Trophoblast cell (in vitro differentiated cells and primary cell): ENCODE measurements around the gene MIER2.
A peak's percentile ranks its signal among the peaks of the same experiment; 100 is the strongest.

Experiments
- DNase-seq, 2 donors: peaks; one replicate each; pipeline ENCODE4 v3.0.0-alpha.2; 2016
- H2AFZ ChIP-seq: 2 replicates; pipeline ENCODE4 v1.6.1; 2013; ENCODE audit warnings: low read length, moderate library complexity, mild to moderate bottlenecking; ENCODE audit not compliant: insufficient read depth, poor library complexity
- H2AK5ac ChIP-seq: 2 replicates; pipeline ENCODE4 v1.6.1; 2013; ENCODE audit warnings: mild to moderate bottlenecking, low read length
- H2BK120ac ChIP-seq: 2 replicates; pipeline ENCODE4 v1.6.1; 2013; ENCODE audit warnings: low read length, mild to moderate bottlenecking, moderate library complexity; ENCODE audit not compliant: insufficient read depth, poor library complexity
- H2BK12ac ChIP-seq: 2 replicates; pipeline ENCODE4 v1.6.1; 2013; ENCODE audit warnings: mild to moderate bottlenecking, low read length, moderate library complexity
- H2BK5ac ChIP-seq: 2 replicates; pipeline ENCODE4 v1.6.1; 2013; ENCODE audit warnings: low read length, low read depth, moderate library complexity, mild to moderate bottlenecking; ENCODE audit not compliant: poor library complexity
- H3K14ac ChIP-seq: 2 replicates; pipeline ENCODE4 v1.6.1; 2013; ENCODE audit warnings: mild to moderate bottlenecking, low read length
- H3K18ac ChIP-seq: 2 replicates; pipeline ENCODE4 v1.6.1; 2013; ENCODE audit warnings: mild to moderate bottlenecking, low read length
- H3K23ac ChIP-seq: 2 replicates; pipeline ENCODE4 v1.6.1; 2013; ENCODE audit warnings: low read length
- H3K27ac ChIP-seq: 2 replicates; pipeline ENCODE4 v1.5.1; 2013; ENCODE audit warnings: low read depth, mild to moderate bottlenecking, inconsistent platforms, low read length, moderate library complexity
- H3K27me3 ChIP-seq: 2 replicates; pipeline ENCODE4 v1.6.1; 2013; ENCODE audit warnings: inconsistent platforms, mild to moderate bottlenecking, low read length, moderate library complexity; ENCODE audit not compliant: insufficient read depth
- H3K36me3 ChIP-seq, 2 experiments: 1 replicate in 1 of 2; 2 replicates in 1 of 2; pipeline ENCODE4 v1.6.1; 2013; ENCODE audit warnings: low read length in 2 of 2, mild to moderate bottlenecking in 2 of 2, moderate library complexity in 1 of 2; ENCODE audit not compliant: insufficient read depth in 2 of 2, control insufficient read depth in 1 of 2
- H3K4ac ChIP-seq: 2 replicates; pipeline ENCODE4 v1.6.1; 2013; ENCODE audit warnings: low read depth, mild to moderate bottlenecking, low read length, moderate library complexity
- H3K4me1 ChIP-seq, 2 experiments: 1 replicate in 1 of 2; 2 replicates in 1 of 2; pipeline ENCODE4 v1.6.1; 2013; ENCODE audit warnings: low read length in 2 of 2, mild to moderate bottlenecking in 2 of 2, moderate library complexity in 1 of 2; ENCODE audit not compliant: insufficient read depth in 2 of 2, control insufficient read depth in 1 of 2
- H3K4me2 ChIP-seq: 2 replicates; pipeline ENCODE4 v1.6.1; 2013; ENCODE audit warnings: inconsistent platforms, mild to moderate bottlenecking, low read length, moderate library complexity
- H3K4me3 ChIP-seq: 2 replicates; pipeline ENCODE4 v1.5.1; 2013; ENCODE audit warnings: mild to moderate bottlenecking, low read depth, low read length, inconsistent platforms
- H3K79me1 ChIP-seq: one replicate; pipeline ENCODE4 v1.6.1; 2013; ENCODE audit warnings: low read length
- H3K79me2 ChIP-seq: 2 replicates; pipeline ENCODE4 v1.6.1; 2013; ENCODE audit warnings: low read length, mild to moderate bottlenecking; ENCODE audit not compliant: control insufficient read depth, insufficient read depth, poor library complexity
- H3K9ac ChIP-seq: 2 replicates; pipeline ENCODE4 v1.6.1; 2013; ENCODE audit warnings: mild to moderate bottlenecking, low read length
- H3K9me3 ChIP-seq: 2 replicates; pipeline ENCODE4 v1.6.1; 2013; ENCODE audit warnings: low read depth, mild to moderate bottlenecking, control low read depth, inconsistent platforms, low read length; ENCODE audit not compliant: insufficient read depth
- H4K12ac ChIP-seq: 2 replicates; pipeline ENCODE4 v1.6.1; 2013; ENCODE audit warnings: low read depth, mild to moderate bottlenecking, low read length, moderate library complexity
- H4K8ac ChIP-seq: 2 replicates; pipeline ENCODE4 v1.6.1; 2013; ENCODE audit warnings: low read depth, mild to moderate bottlenecking, low read length, moderate library complexity
- H4K91ac ChIP-seq: one replicate; pipeline ENCODE4 v1.6.1; 2013; ENCODE audit warnings: low read depth, mild to moderate bottlenecking, low read length, moderate library complexity
- WGBS: extraction: QIAGEN DNeasy Blood & Tissue Kit; methylation state at CpG from one replicate; pipeline ENCODE4 v1.1.7; 2013; ENCODE audit warnings: missing lambda C conversion rate; ENCODE audit not compliant: insufficient read length, insufficient coverage; ENCODE audit errors: extremely low coverage; 5-methylcytosine and 5-hydroxymethylcytosine counted together

The MIER2 gene

DNA sequence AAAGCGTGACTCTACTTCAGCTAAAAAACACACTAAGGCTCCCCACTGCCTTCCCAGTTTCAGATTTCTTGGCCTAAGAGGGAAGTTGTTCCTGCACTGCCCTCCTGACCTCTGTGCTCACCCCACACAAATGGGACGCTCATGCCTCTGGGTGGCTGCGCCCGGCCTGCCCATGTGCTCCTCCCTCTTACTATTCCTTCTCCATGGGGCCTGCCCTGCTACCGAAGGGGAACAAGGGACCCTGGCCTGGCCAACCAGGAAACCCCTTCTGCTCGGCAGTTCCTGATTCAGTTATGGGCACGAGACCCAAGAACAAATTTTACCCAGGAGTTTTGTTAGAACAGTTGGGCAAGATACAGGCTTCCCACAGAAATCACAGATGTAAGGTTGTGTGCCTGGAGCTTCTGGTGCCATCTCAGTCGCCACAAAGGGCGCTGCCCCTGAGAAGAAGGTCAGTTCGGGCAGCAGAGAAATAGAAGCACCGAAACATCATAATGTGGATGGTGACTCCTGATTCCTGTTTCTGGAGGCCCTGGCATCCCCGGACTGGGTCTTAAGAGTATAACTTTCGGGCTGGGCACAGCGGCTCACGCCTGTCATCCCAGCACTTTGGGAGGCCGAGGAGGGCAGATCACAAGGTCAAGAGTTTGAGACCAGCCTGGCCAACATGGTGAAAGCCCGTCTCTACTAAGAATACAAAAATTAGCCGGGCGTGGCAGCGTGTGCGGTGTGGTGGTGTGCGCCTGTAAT, 47.9 kb downstream of the MIER2 start:
- peaks cover 3% of the 10 kb centered on the region for H3K79me1 ChIP-seq
- H4K91ac ChIP-seq: no peak overlapping the region
- H3K4me1 ChIP-seq: peaks cover 10 to 17% of the 10 kb centered on the region in 2 experiments
- H2AFZ ChIP-seq: no peak overlapping the region
- H3K23ac ChIP-seq: no peak overlapping the region
- no peak overlapping the region for H2BK5ac ChIP-seq
- H2AK5ac ChIP-seq: no peak overlapping the region
- peak in 1 of 2 donors; percentile 24 for DNase-seq
- H3K4me3 ChIP-seq: no peak overlapping the region
- no CpG with 5 or more reads among the region's 22 CpGs for WGBS
- H3K79me2 ChIP-seq: no peaks in the 10 kb centered on the region
- no peak overlapping the region for H3K27ac ChIP-seq
- H3K36me3 ChIP-seq: no peaks in the 10 kb centered on the region
- H3K9ac ChIP-seq: no peak overlapping the region
- no peak overlapping the region for H3K4me2 ChIP-seq
- no peak overlapping the region for H4K12ac ChIP-seq
- H3K18ac ChIP-seq: no peak overlapping the region
- H2BK12ac ChIP-seq: no peak overlapping the region
- H4K8ac ChIP-seq: no peak overlapping the region
- H2BK120ac ChIP-seq: no peak overlapping the region
- no peak overlapping the region for H3K4ac ChIP-seq
- no peaks in the 10 kb centered on the region for H3K27me3 ChIP-seq
- H3K9me3 ChIP-seq: no peaks in the 10 kb centered on the region
- H3K14ac ChIP-seq: peak overlapping the region; percentile 6

DNA sequence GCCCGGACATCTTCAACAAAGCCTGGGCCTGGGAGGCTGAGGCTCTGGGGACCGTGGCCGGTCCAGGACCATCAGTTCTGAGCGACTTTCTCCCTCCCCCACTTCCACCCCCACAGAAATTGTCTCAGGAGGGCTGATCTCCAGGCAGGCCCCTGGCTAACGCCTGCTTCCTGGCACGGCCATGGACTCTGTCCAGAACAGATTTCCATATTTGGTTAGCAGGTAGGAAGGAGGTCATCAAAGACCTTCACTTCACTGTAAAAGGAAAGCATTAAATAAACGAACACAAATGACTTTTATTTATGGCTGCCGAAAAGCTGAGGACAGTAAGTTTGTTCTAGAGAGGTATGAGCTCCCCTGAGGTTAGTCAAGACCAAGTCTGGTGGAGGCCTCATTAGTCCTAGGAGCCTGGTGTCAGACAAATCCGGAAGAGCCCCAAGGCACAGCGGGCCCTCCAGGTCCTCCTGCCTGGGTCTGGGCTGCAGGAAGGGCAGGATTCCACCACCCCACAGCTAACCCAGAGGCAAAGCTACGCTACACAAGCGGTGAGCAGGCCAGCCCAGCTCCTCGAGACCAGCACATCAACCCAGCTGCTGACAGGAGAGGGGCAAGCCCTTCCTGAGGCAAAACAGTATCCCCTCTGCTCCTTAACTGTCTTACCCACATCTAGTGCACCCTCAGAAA, 48.8 kb downstream of the MIER2 start:
- Histone ChIP-seq H3K4me1 (peaks cover 14 to 21% of the 10 kb centered on the region in 2 experiments), H2AK5ac (no peak overlapping the region), H4K8ac (peak overlapping the region; percentile 55), H3K79me2 (peaks cover 3% of the 10 kb centered on the region), H3K23ac (no peak overlapping the region), H2BK5ac (no peak overlapping the region), H3K9ac (no peak overlapping the region), H3K9me3 (no peaks in the 10 kb centered on the region), H3K27ac (no peak overlapping the region), H3K27me3 (no peaks in the 10 kb centered on the region), H3K14ac (no peak overlapping the region), H2BK12ac (peak overlapping the region; percentile 56), H3K4ac (no peak overlapping the region), H3K79me1 (peaks cover 7% of the 10 kb centered on the region), H2BK120ac (peak overlapping the region; percentile 39), H3K18ac (no peak overlapping the region), H3K4me3 (no peak overlapping the region), H2AFZ (no peak overlapping the region), H4K91ac (no peak overlapping the region), H4K12ac (no peak overlapping the region), H3K4me2 (no peak overlapping the region), H3K36me3 (no peaks in the 10 kb centered on the region)
- no CpG with 5 or more reads among the region's 13 CpGs for WGBS
- DNase-seq: peak; percentile 52

DNA sequence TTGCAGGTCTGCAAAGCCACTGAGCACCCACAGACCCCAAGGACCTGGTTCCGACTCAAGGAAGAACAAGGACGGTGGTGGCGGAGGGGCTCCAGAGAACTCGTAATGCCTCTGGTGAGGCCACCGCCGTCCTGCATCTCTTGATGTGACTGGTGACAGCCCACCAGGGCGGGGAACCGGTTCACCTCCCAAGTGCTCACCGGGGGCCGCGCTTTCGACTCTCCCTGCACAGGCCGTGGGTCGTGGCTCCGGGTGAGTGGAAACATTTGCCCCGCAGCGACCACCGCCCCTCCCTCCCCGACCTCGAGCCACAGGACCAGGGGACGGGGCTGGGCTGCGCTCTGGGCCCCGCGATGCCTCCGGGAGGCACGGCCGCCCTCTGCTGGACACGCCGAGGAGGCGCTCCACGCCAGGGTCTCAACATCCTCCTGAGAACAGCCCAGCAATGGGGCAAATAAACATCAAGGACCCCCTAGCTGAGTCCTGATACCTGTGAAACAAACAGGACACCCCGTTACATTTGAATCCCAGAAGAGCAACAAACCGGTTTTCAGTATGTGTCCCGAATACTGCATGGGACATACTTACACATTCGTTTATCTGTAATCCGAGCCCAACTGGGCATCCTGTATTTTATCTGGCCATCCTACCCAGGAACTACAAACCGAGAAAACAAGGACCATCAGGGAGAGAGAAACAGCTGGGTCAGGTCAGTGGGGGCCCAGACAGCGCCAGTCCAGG, 49.5 kb downstream of the MIER2 start:
- no peaks in the 10 kb centered on the region for H3K36me3 ChIP-seq
- no peak overlapping the region for H3K14ac ChIP-seq
- H2BK5ac ChIP-seq: no peak overlapping the region
- no peak overlapping the region for H4K12ac ChIP-seq
- H3K27me3 ChIP-seq: no peaks in the 10 kb centered on the region
- H3K18ac ChIP-seq: no peak overlapping the region
- H3K9ac ChIP-seq: no peak overlapping the region
- peak overlapping the region; percentile 37 for H2AFZ ChIP-seq
- no CpG with 5 or more reads among the region's 38 CpGs for WGBS
- peaks cover 20 to 27% of the 10 kb centered on the region in 2 experiments for H3K4me1 ChIP-seq
- H3K23ac ChIP-seq: no peak overlapping the region
- H4K91ac ChIP-seq: no peak overlapping the region
- H2BK12ac ChIP-seq: peak overlapping the region; percentile 56
- H3K27ac ChIP-seq: no peak overlapping the region
- H3K4me3 ChIP-seq: no peak overlapping the region
- peaks cover 5% of the 10 kb centered on the region for H3K79me2 ChIP-seq
- peak in 1 of 2 donors; percentile 64 for DNase-seq
- H4K8ac ChIP-seq: peak overlapping the region; percentile 55
- H2AK5ac ChIP-seq: no peak overlapping the region
- H3K4me2 ChIP-seq: peak overlapping the region; percentile 48
- no peak overlapping the region for H3K4ac ChIP-seq
- H3K79me1 ChIP-seq: peaks cover 12% of the 10 kb centered on the region
- no peaks in the 10 kb centered on the region for H3K9me3 ChIP-seq
- peak overlapping the region; percentile 39 for H2BK120ac ChIP-seq

DNA sequence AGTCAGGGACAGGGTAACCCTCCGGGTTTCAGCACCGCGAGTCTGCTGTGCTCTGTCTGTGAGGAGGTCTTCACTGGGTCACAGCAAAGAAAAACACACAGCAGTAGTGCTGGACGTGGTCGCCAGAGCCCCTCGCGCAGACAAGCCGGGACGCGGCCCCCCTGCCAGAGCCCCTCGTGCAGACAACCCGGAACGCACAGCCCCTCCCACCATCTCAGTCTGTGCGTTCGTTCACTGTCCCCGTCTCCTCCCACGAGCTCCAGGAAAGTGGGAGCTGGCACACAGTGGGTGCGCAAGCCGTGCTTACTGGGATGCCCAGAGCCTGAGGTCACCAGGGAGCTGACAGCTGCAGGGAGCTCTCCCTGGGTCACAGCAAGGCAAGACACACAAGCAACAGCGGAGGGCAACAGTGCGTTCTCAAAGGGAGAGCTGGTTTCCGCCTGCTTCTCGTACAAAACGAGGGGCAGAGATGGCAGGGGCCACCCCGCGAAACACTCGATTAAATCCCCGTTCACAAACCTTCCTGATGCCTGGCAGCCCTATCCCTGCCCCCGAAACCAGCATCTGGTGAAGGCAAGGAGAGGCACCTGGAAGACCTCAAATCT, 50.2 kb downstream of the MIER2 start:
- Histone ChIP-seq H2BK120ac (no peak overlapping the region), H3K4me3 (no peak overlapping the region), H3K36me3 (no peaks in the 10 kb centered on the region), H4K91ac (no peak overlapping the region), H2AFZ (no peak overlapping the region), H3K23ac (no peak overlapping the region), H2BK5ac (no peak overlapping the region), H3K79me2 (peaks cover 7% of the 10 kb centered on the region), H2BK12ac (no peak overlapping the region), H3K4ac (no peak overlapping the region), H2AK5ac (no peak overlapping the region), H3K14ac (no peak overlapping the region), H3K27ac (no peak overlapping the region), H4K12ac (no peak overlapping the region), H3K4me2 (no peak overlapping the region), H3K4me1 (peaks cover 26 to 33% of the 10 kb centered on the region in 2 experiments), H3K9me3 (no peaks in the 10 kb centered on the region), H3K79me1 (peaks cover 17% of the 10 kb centered on the region), H3K27me3 (no peaks in the 10 kb centered on the region), H3K18ac (no peak overlapping the region), H3K9ac (no peak overlapping the region), H4K8ac (no peak overlapping the region)
- peak in 1 of 2 donors; percentile 34 for DNase-seq
- no CpG with 5 or more reads among the region's 29 CpGs for WGBS
